Measurements from ENCODE around the gene ZNF608. TPM values are rescaled to one million over a fixed set of nuclear protein-coding genes. Genes with fewer than 3 reads are reported as not detected.

ZNF608 gene
- total and polyA plus RNA-seq, 2 donors from 2014 or later, result 5.9 to 35.8 TPM

DNA sequence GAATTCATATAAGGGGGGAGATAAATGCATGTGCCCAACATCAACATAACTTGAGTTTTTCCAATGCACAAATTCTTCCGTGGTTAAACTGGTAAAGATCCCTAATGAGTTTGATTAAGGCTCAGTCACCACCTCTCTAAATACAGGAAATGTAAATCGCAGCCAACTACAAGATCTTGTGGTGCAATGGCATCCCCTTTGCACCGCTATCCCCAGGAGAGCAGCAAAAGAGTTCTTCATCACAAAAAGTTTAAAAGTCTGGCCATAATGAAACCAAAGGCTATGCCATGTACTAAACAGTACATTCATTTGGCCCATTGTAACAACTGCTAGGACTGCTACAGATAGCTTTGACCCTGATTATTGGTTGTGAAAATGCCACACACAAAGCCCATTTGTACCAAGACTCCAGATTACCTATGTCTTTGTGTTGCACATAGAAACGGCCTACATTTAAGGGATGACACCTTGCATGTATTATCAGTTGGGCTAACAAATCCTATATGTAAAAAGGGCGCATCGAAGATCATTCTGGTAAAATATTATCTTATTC lies 44.5 kb downstream of the ZNF608 start:
- intact Hi-C loops (cut with DNase I), result no loop called here
- H3K36me3 ChIP-seq (ENCODE audit: control insufficient read depth in 2 of 3, insufficient read depth in 3 of 3, low read length in 3 of 3), result no peaks in the 10 kb centered on the region
- FAIRE-seq, result no peak
- TF ChIP-seq, protein P1, sequence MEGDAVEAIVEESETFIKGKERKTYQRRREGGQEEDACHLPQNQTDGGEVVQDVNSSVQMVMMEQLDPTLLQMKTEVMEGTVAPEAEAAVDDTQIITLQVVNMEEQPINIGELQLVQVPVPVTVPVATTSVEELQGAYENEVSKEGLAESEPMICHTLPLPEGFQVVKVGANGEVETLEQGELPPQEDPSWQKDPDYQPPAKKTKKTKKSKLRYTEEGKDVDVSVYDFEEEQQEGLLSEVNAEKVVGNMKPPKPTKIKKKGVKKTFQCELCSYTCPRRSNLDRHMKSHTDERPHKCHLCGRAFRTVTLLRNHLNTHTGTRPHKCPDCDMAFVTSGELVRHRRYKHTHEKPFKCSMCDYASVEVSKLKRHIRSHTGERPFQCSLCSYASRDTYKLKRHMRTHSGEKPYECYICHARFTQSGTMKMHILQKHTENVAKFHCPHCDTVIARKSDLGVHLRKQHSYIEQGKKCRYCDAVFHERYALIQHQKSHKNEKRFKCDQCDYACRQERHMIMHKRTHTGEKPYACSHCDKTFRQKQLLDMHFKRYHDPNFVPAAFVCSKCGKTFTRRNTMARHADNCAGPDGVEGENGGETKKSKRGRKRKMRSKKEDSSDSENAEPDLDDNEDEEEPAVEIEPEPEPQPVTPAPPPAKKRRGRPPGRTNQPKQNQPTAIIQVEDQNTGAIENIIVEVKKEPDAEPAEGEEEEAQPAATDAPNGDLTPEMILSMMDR (IDR thresholded peaks at IDR 0.05; ENCODE audit: borderline replicate concordance, extremely low read depth, insufficient read depth), result no peak
- H3K4me3 ChIP-seq (ENCODE audit: low read length in 3 of 3), result no peak overlapping the region
- DNase-seq, result no peak
- no peaks in the 10 kb centered on the region for H3K9me3 ChIP-seq (ENCODE audit: control insufficient read depth in 2 of 3, insufficient read depth in 1 of 3, low read length in 3 of 3)
- no peaks in the 10 kb centered on the region for H3K27me3 ChIP-seq (ENCODE audit: control insufficient read depth, insufficient read depth, low read length)
- H3K27ac ChIP-seq (ENCODE audit: low read depth in 2 of 2, low read length in 2 of 2), result no peak overlapping the region
- peaks cover 20 to 33% (median 29%) of the 10 kb centered on the region in 3 donors for H3K4me1 ChIP-seq (ENCODE audit: control insufficient read depth in 2 of 3, insufficient read depth in 2 of 3, low read depth in 1 of 3, low read length in 3 of 3)
- no peak overlapping the region for H3K9ac ChIP-seq (ENCODE audit: low read length in 3 of 3)

GRCh38 chr5:124701016-124701415 lies 45.4 kb downstream of the ZNF608 start:
- Histone ChIP-seq H3K4me1 (ENCODE audit: control insufficient read depth in 2 of 3, insufficient read depth in 2 of 3, low read depth in 1 of 3, low read length in 3 of 3) (peaks cover 15 to 33% (median 29%) of the 10 kb centered on the region in 3 donors), H3K36me3 (ENCODE audit: control insufficient read depth in 2 of 3, insufficient read depth in 3 of 3, low read length in 3 of 3) (no peaks in the 10 kb centered on the region), H3K4me3 (ENCODE audit: low read length in 3 of 3) (no peak overlapping the region), H3K27ac (ENCODE audit: low read depth in 2 of 2, low read length in 2 of 2) (no peak overlapping the region), H3K9ac (ENCODE audit: low read length in 3 of 3) (no peak overlapping the region), H3K27me3 (ENCODE audit: control insufficient read depth, insufficient read depth, low read length) (no peaks in the 10 kb centered on the region), H3K9me3 (ENCODE audit: control insufficient read depth in 2 of 3, insufficient read depth in 1 of 3, low read length in 3 of 3) (no peaks in the 10 kb centered on the region)
- TF ChIP-seq, protein P1 (IDR thresholded peaks at IDR 0.05; ENCODE audit: borderline replicate concordance, extremely low read depth, insufficient read depth), result no peak
- FAIRE-seq (no peak), DNase-seq (peak in 2 of 5 donors; percentile 26 to 32)
- intact Hi-C loops (cut with DNase I), result no loop called here

DNA sequence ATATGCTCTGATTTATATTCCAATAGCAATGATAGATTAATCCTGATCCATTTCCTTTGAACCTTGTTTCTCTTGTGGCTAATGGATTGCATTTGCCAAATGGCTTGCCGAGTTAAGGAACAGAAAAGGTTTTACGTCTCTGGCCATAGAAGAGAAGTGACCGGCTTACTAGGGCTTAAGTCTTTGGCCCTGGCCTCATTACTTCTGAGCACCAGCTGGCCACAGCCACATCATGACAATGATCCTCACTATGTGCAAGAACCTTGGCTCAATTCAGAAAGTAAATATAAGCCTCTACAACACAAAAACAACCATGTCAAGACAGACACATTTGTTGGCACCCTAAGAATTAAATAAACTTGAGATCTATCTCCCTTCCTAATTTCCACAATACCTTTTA lies 46.1 kb downstream of the ZNF608 start:
- FAIRE-seq, result no peak
- no peak overlapping the region for H3K27ac ChIP-seq (ENCODE audit: low read depth in 2 of 2, low read length in 2 of 2)
- H3K4me1 ChIP-seq (ENCODE audit: control insufficient read depth in 2 of 3, insufficient read depth in 2 of 3, low read depth in 1 of 3, low read length in 3 of 3), result peaks cover 14 to 34% (median 28%) of the 10 kb centered on the region in 3 donors
- intact Hi-C loops (cut with DNase I), result no loop called here
- H3K36me3 ChIP-seq (ENCODE audit: control insufficient read depth in 2 of 3, insufficient read depth in 3 of 3, low read length in 3 of 3), result no peaks in the 10 kb centered on the region
- H3K4me3 ChIP-seq (ENCODE audit: low read length in 3 of 3), result no peak overlapping the region
- H3K9ac ChIP-seq (ENCODE audit: low read length in 3 of 3), result no peak overlapping the region
- TF ChIP-seq, protein P1 (IDR thresholded peaks at IDR 0.05; ENCODE audit: borderline replicate concordance, extremely low read depth, insufficient read depth), result no peak
- H3K9me3 ChIP-seq (ENCODE audit: control insufficient read depth in 2 of 3, insufficient read depth in 1 of 3, low read length in 3 of 3), result no peaks in the 10 kb centered on the region
- no peaks in the 10 kb centered on the region for H3K27me3 ChIP-seq (ENCODE audit: control insufficient read depth, insufficient read depth, low read length)
- DNase-seq, result no peak

DNA sequence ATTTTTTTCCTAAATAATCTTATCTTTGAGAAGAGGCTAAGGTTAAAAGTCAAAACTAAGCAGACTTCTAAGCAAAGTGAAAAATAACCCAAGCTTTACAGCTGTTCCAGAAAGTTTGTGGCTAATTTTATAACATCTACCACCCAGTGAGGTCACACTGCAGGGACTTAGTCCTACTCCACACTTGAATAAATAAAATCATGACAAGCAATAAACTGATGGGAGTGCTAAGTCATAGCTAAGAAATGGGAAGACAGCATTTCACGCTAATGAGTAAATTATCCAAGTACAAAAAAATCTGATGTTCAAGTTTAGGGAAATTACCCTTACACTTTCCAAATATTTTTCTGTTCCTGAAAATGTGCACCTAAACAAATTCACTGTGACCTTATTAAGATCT lies 47.7 kb downstream of the ZNF608 start:
- Histone ChIP-seq H3K4me1 (ENCODE audit: control insufficient read depth in 2 of 3, insufficient read depth in 2 of 3, low read depth in 1 of 3, low read length in 3 of 3) (peaks cover 10 to 33% (median 24%) of the 10 kb centered on the region in 3 donors), H3K36me3 (ENCODE audit: control insufficient read depth in 2 of 3, insufficient read depth in 3 of 3, low read length in 3 of 3) (no peaks in the 10 kb centered on the region), H3K4me3 (ENCODE audit: low read length in 3 of 3) (no peak overlapping the region), H3K9me3 (ENCODE audit: control insufficient read depth in 2 of 3, insufficient read depth in 1 of 3, low read length in 3 of 3) (no peaks in the 10 kb centered on the region), H3K9ac (ENCODE audit: low read length in 3 of 3) (no peak overlapping the region), H3K27me3 (ENCODE audit: control insufficient read depth, insufficient read depth, low read length) (no peaks in the 10 kb centered on the region), H3K27ac (ENCODE audit: low read depth in 2 of 2, low read length in 2 of 2) (peak overlapping the region; percentile 10 to 29)
- DNase-seq (peak in 1 of 5 donors; percentile 57), FAIRE-seq (peak; percentile 17)
- intact Hi-C loops (cut with DNase I), result no loop called here
- TF ChIP-seq, protein P1 (IDR thresholded peaks at IDR 0.05; ENCODE audit: borderline replicate concordance, extremely low read depth, insufficient read depth), result no peak

Measured in kidney (tissue), 14 donors.